Neural progenitor cell (in vitro differentiated cells): ENCODE results near the gene GNAT3.

Source experiments
- EZH2 ChIP-seq: fragments of 200-600 bp; sonication (generic); IDR thresholded peaks from 2 replicates; pipeline ENCODE4 v1.6.1; 2017; ENCODE audit warnings: antibody characterized with exemption, mild to moderate bottlenecking, moderate library complexity
- EZH2phosphoT487 ChIP-seq: fragments of 200-600 bp; sonication (generic); IDR thresholded peaks from 2 replicates; pipeline ENCODE4 v1.6.1; 2017; ENCODE audit warnings: antibody characterized with exemption
- TF ChIP-seq, protein P1 (sequence below): fragments of 200-600 bp; sonication (generic); IDR thresholded peaks from 2 replicates; pipeline ENCODE4 v1.5.1; 2017; ENCODE audit warnings: antibody characterized with exemption, mild to moderate bottlenecking

DNA sequence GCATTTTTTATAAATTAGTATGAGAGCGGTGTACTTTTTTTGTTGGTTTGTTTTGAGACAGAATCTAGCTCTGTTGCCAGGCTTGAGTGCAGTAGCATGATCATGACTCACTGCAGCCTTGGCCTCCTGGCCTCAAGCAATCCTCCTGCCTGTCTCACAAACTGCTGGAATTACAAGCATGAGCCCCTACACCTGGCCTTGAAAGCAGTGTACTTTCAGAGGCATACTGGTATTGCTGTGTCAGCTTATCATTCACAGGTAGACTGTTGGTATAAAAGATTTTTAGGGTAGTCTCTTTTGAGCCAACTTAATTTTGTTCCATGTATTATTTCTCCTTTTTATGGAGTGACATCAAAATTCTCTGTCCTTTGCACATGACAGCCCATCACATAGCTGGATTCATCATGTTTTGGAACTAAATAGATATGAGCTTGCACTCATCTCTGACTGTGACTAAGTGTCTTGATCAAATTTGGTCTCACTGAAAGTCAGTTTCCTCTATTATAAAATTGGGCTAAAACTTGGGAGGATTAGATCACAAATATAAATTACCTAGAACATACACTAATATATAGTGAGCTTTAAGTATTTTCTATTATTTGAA lies 12.4 kb downstream of the GNAT3 start:
- TF ChIP-seq, protein P1, sequence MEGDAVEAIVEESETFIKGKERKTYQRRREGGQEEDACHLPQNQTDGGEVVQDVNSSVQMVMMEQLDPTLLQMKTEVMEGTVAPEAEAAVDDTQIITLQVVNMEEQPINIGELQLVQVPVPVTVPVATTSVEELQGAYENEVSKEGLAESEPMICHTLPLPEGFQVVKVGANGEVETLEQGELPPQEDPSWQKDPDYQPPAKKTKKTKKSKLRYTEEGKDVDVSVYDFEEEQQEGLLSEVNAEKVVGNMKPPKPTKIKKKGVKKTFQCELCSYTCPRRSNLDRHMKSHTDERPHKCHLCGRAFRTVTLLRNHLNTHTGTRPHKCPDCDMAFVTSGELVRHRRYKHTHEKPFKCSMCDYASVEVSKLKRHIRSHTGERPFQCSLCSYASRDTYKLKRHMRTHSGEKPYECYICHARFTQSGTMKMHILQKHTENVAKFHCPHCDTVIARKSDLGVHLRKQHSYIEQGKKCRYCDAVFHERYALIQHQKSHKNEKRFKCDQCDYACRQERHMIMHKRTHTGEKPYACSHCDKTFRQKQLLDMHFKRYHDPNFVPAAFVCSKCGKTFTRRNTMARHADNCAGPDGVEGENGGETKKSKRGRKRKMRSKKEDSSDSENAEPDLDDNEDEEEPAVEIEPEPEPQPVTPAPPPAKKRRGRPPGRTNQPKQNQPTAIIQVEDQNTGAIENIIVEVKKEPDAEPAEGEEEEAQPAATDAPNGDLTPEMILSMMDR = no peak
- no peak for TF ChIP-seq EZH2phosphoT487
- TF ChIP-seq EZH2 = no peak
